ENCODE data around the gene CIDEB. TPM values are rescaled to one million over a fixed set of nuclear protein-coding genes. Genes with fewer than 3 reads are reported as not detected.
"Not testable (repeated sequence)": the region's sequence is repeated elsewhere in the genome, so short reads cannot be mapped to it uniquely, and the experiment has no call there.

Gene CIDEB
- total RNA-seq, 1 donor from 2014 or later: 1.9 TPM

DNA sequence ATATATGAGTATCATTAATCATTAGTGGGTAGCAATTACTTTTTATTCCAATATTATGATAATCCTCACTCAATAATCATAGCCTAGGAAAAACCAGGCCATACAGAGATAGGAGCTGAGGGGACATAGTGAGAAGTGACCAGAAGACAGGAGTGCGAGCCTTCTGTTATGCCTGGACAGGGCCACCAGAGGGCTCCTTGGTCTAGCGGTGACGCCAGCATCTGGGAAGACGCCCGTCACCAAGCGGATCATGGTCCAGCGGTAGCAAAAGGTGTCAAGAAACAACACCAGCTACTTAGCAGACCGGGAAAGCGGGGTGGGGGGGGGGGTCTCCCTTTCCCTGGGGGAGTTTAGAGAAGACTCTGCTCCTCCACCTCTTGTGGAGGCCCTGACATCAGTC lies 20.1 kb upstream of the CIDEB start:
- not testable (repeated sequence) for H3K4me1 Mint-ChIP-seq (ENCODE audit: low read depth); DNase-seq (ENCODE audit: low spot score, unreplicated experiment); H3K4me3 Mint-ChIP-seq (ENCODE audit: low read depth); H3K27ac Mint-ChIP-seq; H3K36me3 Mint-ChIP-seq (ENCODE audit: insufficient read depth); H3K9me3 Mint-ChIP-seq (ENCODE audit: low read depth)
- peaks cover 57% of the 10 kb centered on the region for H3K27me3 Mint-ChIP-seq
- TF ChIP-seq CTCF (IDR thresholded peaks at IDR 0.05; ENCODE audit: unreplicated experiment): peak; percentile 64

DNA sequence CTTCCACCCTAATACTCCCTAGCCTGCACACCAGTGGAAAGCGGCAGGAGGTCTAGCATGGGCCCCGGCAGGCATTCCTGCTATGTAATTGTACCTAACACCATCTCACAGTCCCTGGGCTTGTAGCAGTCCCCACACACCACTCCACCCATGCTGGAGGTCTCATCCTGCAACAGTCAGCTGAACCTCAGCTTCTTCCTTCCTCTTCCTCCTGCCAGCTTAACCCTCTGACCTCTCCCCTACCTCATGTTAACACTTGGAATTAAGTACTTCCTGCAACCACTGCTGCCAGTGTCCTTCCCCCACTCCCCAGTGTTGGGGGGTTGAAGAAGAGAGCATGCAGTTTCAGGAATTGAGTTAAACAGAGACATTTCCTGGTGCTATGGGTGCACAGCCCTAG lies 19.5 kb upstream of the CIDEB start:
- DNase-seq (ENCODE audit: low spot score, unreplicated experiment): no peak
- H3K36me3 Mint-ChIP-seq (ENCODE audit: insufficient read depth): no peaks in the 10 kb centered on the region
- no peak overlapping the region for H3K4me3 Mint-ChIP-seq (ENCODE audit: low read depth)
- no peaks in the 10 kb centered on the region for H3K9me3 Mint-ChIP-seq (ENCODE audit: low read depth)
- peaks cover 1% of the 10 kb centered on the region for H3K4me1 Mint-ChIP-seq (ENCODE audit: low read depth)
- H3K27me3 Mint-ChIP-seq: peaks cover 56% of the 10 kb centered on the region
- H3K27ac Mint-ChIP-seq: no peak overlapping the region
- TF ChIP-seq CTCF (IDR thresholded peaks at IDR 0.05; ENCODE audit: unreplicated experiment): no peak

DNA sequence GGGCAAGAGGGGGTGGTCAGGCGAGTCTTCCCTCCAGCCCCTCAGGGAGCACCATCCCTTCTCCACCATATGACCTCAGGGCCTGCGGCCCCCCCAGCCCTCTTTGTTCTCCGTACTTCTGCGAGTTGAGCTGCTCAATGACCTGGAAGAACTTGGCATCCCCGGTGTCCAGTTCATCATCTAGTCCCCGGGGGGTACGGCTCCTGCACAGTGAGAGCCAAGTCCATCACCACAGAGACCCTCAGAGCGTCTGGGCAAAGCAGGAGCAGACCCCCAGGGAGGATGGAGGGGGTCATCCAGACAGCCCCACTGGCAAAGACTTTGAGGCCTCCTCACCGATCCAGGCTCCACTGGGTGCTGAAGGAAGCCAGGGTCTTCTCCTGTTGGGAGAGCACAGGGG lies 18.2 kb upstream of the CIDEB start:
- DNase-seq (ENCODE audit: low spot score, unreplicated experiment): no peak
- H3K27ac Mint-ChIP-seq: no peak overlapping the region
- H3K9me3 Mint-ChIP-seq (ENCODE audit: low read depth): no peaks in the 10 kb centered on the region
- no peaks in the 10 kb centered on the region for H3K36me3 Mint-ChIP-seq (ENCODE audit: insufficient read depth)
- H3K4me1 Mint-ChIP-seq (ENCODE audit: low read depth): no peaks in the 10 kb centered on the region
- no peak overlapping the region for H3K4me3 Mint-ChIP-seq (ENCODE audit: low read depth)
- peaks cover 50% of the 10 kb centered on the region for H3K27me3 Mint-ChIP-seq
- no peak for TF ChIP-seq CTCF (IDR thresholded peaks at IDR 0.05; ENCODE audit: unreplicated experiment)

DNA sequence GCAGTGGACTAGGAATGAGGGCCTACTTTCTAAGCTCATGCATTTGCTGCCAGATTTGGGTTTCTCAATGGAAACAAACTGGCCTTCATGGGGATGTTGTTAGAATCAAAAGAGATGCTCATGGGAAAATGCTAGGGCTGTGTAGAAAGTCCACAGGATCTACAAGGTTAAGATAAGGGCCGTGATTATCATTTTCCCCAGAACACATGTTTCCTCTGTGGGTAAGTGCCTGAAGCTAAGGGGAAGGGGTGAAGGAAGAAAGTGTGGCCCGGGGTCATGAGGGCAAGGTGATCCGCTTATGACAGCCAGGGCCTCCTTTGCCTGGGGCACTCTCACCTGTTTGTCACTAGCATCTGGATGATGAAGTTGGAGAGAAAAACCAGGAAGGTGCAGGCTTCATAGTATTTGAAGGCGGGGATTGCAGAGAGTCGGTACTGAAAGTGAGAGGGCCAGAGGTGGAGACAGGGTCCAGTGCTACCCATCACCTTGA lies 17.3 kb upstream of the CIDEB start:
- no peak for TF ChIP-seq CTCF (IDR thresholded peaks at IDR 0.05; ENCODE audit: unreplicated experiment)
- Mint-ChIP-seq H3K9me3 (ENCODE audit: low read depth) (no peaks in the 10 kb centered on the region), H3K36me3 (ENCODE audit: insufficient read depth) (no peaks in the 10 kb centered on the region), H3K4me3 (ENCODE audit: low read depth) (no peak overlapping the region), H3K27ac (no peak overlapping the region), H3K27me3 (peaks cover 46% of the 10 kb centered on the region), H3K4me1 (ENCODE audit: low read depth) (no peaks in the 10 kb centered on the region)
- no peak for DNase-seq (ENCODE audit: low spot score, unreplicated experiment)

GRCh38 chr14:24324024-24324423 lies 16.2 kb upstream of the CIDEB start:
- Mint-ChIP-seq H3K27me3 (peaks cover 48% of the 10 kb centered on the region), H3K4me1 (ENCODE audit: low read depth) (no peaks in the 10 kb centered on the region), H3K27ac (no peak overlapping the region), H3K4me3 (ENCODE audit: low read depth) (no peak overlapping the region), H3K9me3 (ENCODE audit: low read depth) (no peaks in the 10 kb centered on the region), H3K36me3 (ENCODE audit: insufficient read depth) (no peaks in the 10 kb centered on the region)
- no peak for DNase-seq (ENCODE audit: low spot score, unreplicated experiment)
- TF ChIP-seq CTCF (IDR thresholded peaks at IDR 0.05; ENCODE audit: unreplicated experiment): no peak

Data from progenitor cell of endocrine pancreas (in vitro differentiated cells).